Measurements from ENCODE around the gene SYT1. TPM values are rescaled to one million over a fixed set of nuclear protein-coding genes. Genes with fewer than 3 reads are reported as not detected.

Gene SYT1
- total and polyA plus RNA-seq, 4 donors = 38.0 to 113 (median 97.8) TPM

GRCh38 chr12:79413796-79414195 is 549.2 kb downstream of the SYT1 start:
- Histone ChIP-seq H3K9me3 (ENCODE audit: control insufficient read depth, insufficient read depth, low read length) (no peaks in the 10 kb centered on the region), H3K4me1 (ENCODE audit: control insufficient read depth, insufficient read depth, low read length) (no peaks in the 10 kb centered on the region), H3K36me3 (ENCODE audit: control insufficient read depth, insufficient read depth, low read length) (no peaks in the 10 kb centered on the region), H3K27me3 (ENCODE audit: control insufficient read depth, insufficient read depth, low read length) (no peaks in the 10 kb centered on the region), H3K27ac (ENCODE audit: low read depth, low read length) (no peak overlapping the region), H3K4me3 (ENCODE audit: low read depth, low read length) (no peak overlapping the region)
- no peak for DNase-seq (ENCODE audit: low read depth in 4 of 6, low spot score in 6 of 6)

DNA sequence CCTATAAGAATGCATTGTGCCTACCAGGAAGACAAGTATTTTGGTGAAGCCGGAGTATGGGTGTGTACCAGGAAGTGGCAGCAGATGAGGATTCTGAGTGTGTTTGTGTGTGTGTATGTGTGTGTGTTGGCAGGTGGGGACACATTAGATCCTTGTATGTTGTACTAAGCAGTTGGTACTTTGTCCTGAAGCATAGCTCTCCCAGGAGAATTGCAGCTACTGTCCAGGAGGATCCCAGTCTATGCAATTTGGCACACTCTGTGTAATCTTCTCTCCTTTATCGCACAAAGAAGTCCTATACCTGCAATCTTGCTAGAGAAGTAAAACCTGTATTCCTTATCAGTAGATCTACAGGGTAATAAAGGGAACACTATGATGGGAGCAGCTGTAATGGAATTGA is 549.7 kb downstream of the SYT1 start:
- Histone ChIP-seq H3K36me3 (ENCODE audit: control insufficient read depth, insufficient read depth, low read length) (no peaks in the 10 kb centered on the region), H3K4me1 (ENCODE audit: control insufficient read depth, insufficient read depth, low read length) (no peaks in the 10 kb centered on the region), H3K4me3 (ENCODE audit: low read depth, low read length) (no peak overlapping the region), H3K9me3 (ENCODE audit: control insufficient read depth, insufficient read depth, low read length) (no peaks in the 10 kb centered on the region), H3K27me3 (ENCODE audit: control insufficient read depth, insufficient read depth, low read length) (no peaks in the 10 kb centered on the region), H3K27ac (ENCODE audit: low read depth, low read length) (no peak overlapping the region)
- no peak for DNase-seq (ENCODE audit: low read depth in 4 of 6, low spot score in 6 of 6)
- WGBS (ENCODE audit: insufficient coverage) = 73% methylated on average over 1 of the region's 2 CpGs

DNA sequence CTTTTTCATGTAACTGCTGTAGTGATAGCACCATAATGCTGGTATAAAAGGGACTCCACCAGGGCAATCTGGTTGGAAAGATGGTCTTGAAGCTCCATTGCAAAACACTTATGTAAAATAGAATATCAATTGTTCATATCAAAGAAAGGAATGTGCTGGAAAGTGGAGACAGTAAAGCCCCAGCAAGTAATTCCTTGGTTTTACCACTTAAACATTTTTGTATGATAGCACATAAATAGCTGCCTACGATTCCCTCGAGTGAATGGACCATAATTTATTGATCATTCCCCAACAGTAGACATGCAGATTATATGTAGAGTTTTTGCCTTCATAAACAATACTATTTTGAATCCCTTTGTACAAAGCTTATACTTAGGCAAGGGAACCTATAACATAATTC is 550.7 kb downstream of the SYT1 start:
- Histone ChIP-seq H3K36me3 (ENCODE audit: control insufficient read depth, insufficient read depth, low read length) (no peaks in the 10 kb centered on the region), H3K4me3 (ENCODE audit: low read depth, low read length) (no peak overlapping the region), H3K27ac (ENCODE audit: low read depth, low read length) (no peak overlapping the region), H3K4me1 (ENCODE audit: control insufficient read depth, insufficient read depth, low read length) (no peaks in the 10 kb centered on the region), H3K9me3 (ENCODE audit: control insufficient read depth, insufficient read depth, low read length) (no peaks in the 10 kb centered on the region), H3K27me3 (ENCODE audit: control insufficient read depth, insufficient read depth, low read length) (no peaks in the 10 kb centered on the region)
- DNase-seq (ENCODE audit: low read depth in 4 of 6, low spot score in 6 of 6) = no peak
- no CpG with 5 or more reads among the region's 2 CpGs for WGBS (ENCODE audit: insufficient coverage)

GRCh38 chr12:79415746-79416435 is 551.3 kb downstream of the SYT1 start:
- Histone ChIP-seq H3K27me3 (ENCODE audit: control insufficient read depth, insufficient read depth, low read length) (no peaks in the 10 kb centered on the region), H3K4me1 (ENCODE audit: control insufficient read depth, insufficient read depth, low read length) (no peaks in the 10 kb centered on the region), H3K9me3 (ENCODE audit: control insufficient read depth, insufficient read depth, low read length) (no peaks in the 10 kb centered on the region), H3K36me3 (ENCODE audit: control insufficient read depth, insufficient read depth, low read length) (no peaks in the 10 kb centered on the region), H3K27ac (ENCODE audit: low read depth, low read length) (no peak overlapping the region), H3K4me3 (ENCODE audit: low read depth, low read length) (no peak overlapping the region)
- DNase-seq (ENCODE audit: low read depth in 4 of 6, low spot score in 6 of 6) = no peak
- WGBS (ENCODE audit: insufficient coverage) = 75% methylated on average over 1 of the region's 5 CpGs

GRCh38 chr12:79420146-79420618 is 555.6 kb downstream of the SYT1 start:
- H3K27ac ChIP-seq (ENCODE audit: low read depth, low read length) = peak overlapping the region; percentile 40
- H3K27me3 ChIP-seq (ENCODE audit: control insufficient read depth, insufficient read depth, low read length) = no peaks in the 10 kb centered on the region
- H3K4me3 ChIP-seq (ENCODE audit: low read depth, low read length) = no peak overlapping the region
- no peaks in the 10 kb centered on the region for H3K36me3 ChIP-seq (ENCODE audit: control insufficient read depth, insufficient read depth, low read length)
- no peaks in the 10 kb centered on the region for H3K9me3 ChIP-seq (ENCODE audit: control insufficient read depth, insufficient read depth, low read length)
- H3K4me1 ChIP-seq (ENCODE audit: control insufficient read depth, insufficient read depth, low read length) = no peaks in the 10 kb centered on the region
- peak in 2 of 6 donors; percentile 45 to 47 for DNase-seq (ENCODE audit: low read depth in 4 of 6, low spot score in 6 of 6)

GRCh38 chr12:79421236-79421740 is 556.7 kb downstream of the SYT1 start:
- H3K4me3 ChIP-seq (ENCODE audit: low read depth, low read length) = no peak overlapping the region
- H3K27me3 ChIP-seq (ENCODE audit: control insufficient read depth, insufficient read depth, low read length) = no peaks in the 10 kb centered on the region
- no peaks in the 10 kb centered on the region for H3K36me3 ChIP-seq (ENCODE audit: control insufficient read depth, insufficient read depth, low read length)
- H3K4me1 ChIP-seq (ENCODE audit: control insufficient read depth, insufficient read depth, low read length) = no peaks in the 10 kb centered on the region
- no CpG with 5 or more reads among the region's 1 CpG for WGBS (ENCODE audit: insufficient coverage)
- no peak overlapping the region for H3K27ac ChIP-seq (ENCODE audit: low read depth, low read length)
- no peaks in the 10 kb centered on the region for H3K9me3 ChIP-seq (ENCODE audit: control insufficient read depth, insufficient read depth, low read length)
- DNase-seq (ENCODE audit: low read depth in 4 of 6, low spot score in 6 of 6) = no peak

- H3K4me1 ChIP-seq (ENCODE audit: control insufficient read depth, insufficient read depth, low read length) = no peaks in the 10 kb centered on the region
- H3K27ac ChIP-seq (ENCODE audit: low read depth, low read length) = peak overlapping the region; percentile 25
- no peak for DNase-seq (ENCODE audit: low read depth in 4 of 6, low spot score in 6 of 6)
- no peaks in the 10 kb centered on the region for H3K36me3 ChIP-seq (ENCODE audit: control insufficient read depth, insufficient read depth, low read length)
- H3K27me3 ChIP-seq (ENCODE audit: control insufficient read depth, insufficient read depth, low read length) = no peaks in the 10 kb centered on the region
- H3K9me3 ChIP-seq (ENCODE audit: control insufficient read depth, insufficient read depth, low read length) = no peaks in the 10 kb centered on the region
- WGBS (ENCODE audit: insufficient coverage) = no CpG with 5 or more reads among the region's 3 CpGs
- no peak overlapping the region for H3K4me3 ChIP-seq (ENCODE audit: low read depth, low read length)
These were observed 557.7 kb downstream of the SYT1 start for GRCh38 chr12:79422060-79422812.

- H3K4me1 ChIP-seq (ENCODE audit: control insufficient read depth, insufficient read depth, low read length) = no peaks in the 10 kb centered on the region
- no peaks in the 10 kb centered on the region for H3K27me3 ChIP-seq (ENCODE audit: control insufficient read depth, insufficient read depth, low read length)
- no peak overlapping the region for H3K4me3 ChIP-seq (ENCODE audit: low read depth, low read length)
- no peaks in the 10 kb centered on the region for H3K9me3 ChIP-seq (ENCODE audit: control insufficient read depth, insufficient read depth, low read length)
- WGBS (ENCODE audit: insufficient coverage) = no CpG with 5 or more reads among the region's 3 CpGs
- DNase-seq (ENCODE audit: low read depth in 4 of 6, low spot score in 6 of 6) = no peak
- no peaks in the 10 kb centered on the region for H3K36me3 ChIP-seq (ENCODE audit: control insufficient read depth, insufficient read depth, low read length)
- no peak overlapping the region for H3K27ac ChIP-seq (ENCODE audit: low read depth, low read length)
These were observed 559.0 kb downstream of the SYT1 start for GRCh38 chr12:79423560-79423959.

DNA sequence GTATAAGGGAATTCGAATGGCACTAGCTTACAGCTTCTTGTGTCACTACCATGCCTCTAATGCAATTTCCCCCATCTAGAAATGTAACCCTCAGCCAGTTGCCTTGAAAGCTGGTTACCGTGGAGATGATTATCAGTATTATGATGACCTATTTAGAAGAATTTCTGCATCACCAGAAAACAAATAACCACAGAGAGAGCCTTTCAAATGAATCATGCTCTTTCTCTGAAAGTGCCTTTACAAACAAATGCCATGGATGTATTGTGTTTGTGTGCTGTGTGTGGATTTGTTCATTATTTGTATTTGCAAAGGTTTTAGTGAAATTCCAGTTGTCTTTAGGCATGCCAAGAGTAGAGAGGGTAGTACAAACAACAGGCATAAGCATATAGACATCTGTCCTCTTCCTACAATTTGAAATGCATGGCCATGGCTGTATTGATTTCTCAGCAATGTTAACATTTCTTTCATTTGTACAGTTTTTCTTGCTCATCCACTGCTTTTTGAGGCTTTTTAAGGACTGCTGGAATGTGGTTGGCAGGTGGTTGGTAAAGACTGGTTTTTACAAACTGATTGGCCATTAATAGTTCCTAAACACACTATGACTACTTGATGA is 559.6 kb downstream of the SYT1 start:
- Histone ChIP-seq H3K27me3 (ENCODE audit: control insufficient read depth, insufficient read depth, low read length) (no peaks in the 10 kb centered on the region), H3K36me3 (ENCODE audit: control insufficient read depth, insufficient read depth, low read length) (no peaks in the 10 kb centered on the region), H3K4me1 (ENCODE audit: control insufficient read depth, insufficient read depth, low read length) (no peaks in the 10 kb centered on the region), H3K27ac (ENCODE audit: low read depth, low read length) (no peak overlapping the region), H3K9me3 (ENCODE audit: control insufficient read depth, insufficient read depth, low read length) (no peaks in the 10 kb centered on the region), H3K4me3 (ENCODE audit: low read depth, low read length) (no peak overlapping the region)
- DNase-seq (ENCODE audit: low read depth in 4 of 6, low spot score in 6 of 6) = peak in 2 of 6 donors; percentile 29 to 46
- WGBS (ENCODE audit: insufficient coverage) = no CpG with 5 or more reads among the region's 2 CpGs
